ENCODE measurements around the gene REL. TPM values are rescaled to one million over a fixed set of nuclear protein-coding genes. Genes with fewer than 3 reads are reported as not detected.

The REL gene
- polyA plus RNA-seq, 1 of the 3 experiments (the other 2 are of a cell fraction) = 0.59 TPM

DNA sequence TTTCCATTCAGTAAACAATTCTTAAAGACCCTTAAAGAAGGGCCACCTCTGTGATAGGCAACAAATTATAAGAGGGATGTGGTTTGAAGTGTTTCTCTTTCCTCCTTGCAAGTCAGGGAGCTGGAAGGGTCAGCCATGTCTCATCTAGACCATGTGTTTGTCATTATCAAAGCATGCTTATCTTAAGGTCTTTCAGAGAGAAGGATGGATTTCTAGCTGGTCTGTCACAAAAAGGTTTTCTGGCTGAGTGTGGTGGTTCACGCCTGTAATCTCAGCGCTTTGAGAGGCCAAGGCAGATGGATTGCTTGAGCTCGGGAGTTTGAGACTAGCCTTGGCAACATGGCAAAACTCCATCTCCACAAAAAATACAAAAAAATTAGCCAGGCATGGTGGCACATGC lies 77.0 kb downstream of the REL start:
- ChIA-PET POLR2A (no interaction called here), CTCF (interaction anchor here (1.1 kb wide), 1 partner anchor 41 kb away, joined by 4 read pairs; no protein-coding TSS in a partner anchor)
- Histone ChIP-seq H3K9me2 (no peaks in the 10 kb centered on the region), H3K4me2 (no peak overlapping the region), H3K79me2 (ENCODE audit: insufficient read depth) (no peaks in the 10 kb centered on the region), H3K4me3 (ENCODE audit: low read depth in 2 of 2, low read length in 1 of 2) (no peak overlapping the region), H2AFZ (ENCODE audit: low read depth) (0 out of 2 replicates have a peak overlapping the region, but pooled peaks have one; percentile 12), H4K20me1 (ENCODE audit: insufficient read depth) (no peaks in the 10 kb centered on the region), H3K27me3 (ENCODE audit: insufficient read depth) (no peaks in the 10 kb centered on the region), H3K9ac (no peak overlapping the region), H3F3A (replicated peaks; ENCODE audit: insufficient read depth) (no peaks in the 10 kb centered on the region), H3K27ac (ENCODE audit: low read depth in 2 of 2, low read length in 1 of 2) (0 out of 4 replicates have a peak overlapping the region, but pooled peaks of 1 of the 2 experiments have one; percentile 4), H3K36me3 (replicated peaks in 1 of 2; ENCODE audit: control insufficient read depth in 1 of 2, insufficient read depth in 2 of 2, low read length in 1 of 2) (peaks cover 3% of the 10 kb centered on the region in 2 experiments), H3K9me3 (no peaks in the 10 kb centered on the region), H3K4me1 (ENCODE audit: control insufficient read depth in 1 of 2, insufficient read depth in 2 of 2, low read depth in 1 of 2, low read length in 1 of 2) (no peaks in the 10 kb centered on the region)
- no peak for TF ChIP-seq POLR2AphosphoS5 (IDR thresholded peaks at IDR 0.05; ENCODE audit: low read depth, low read length)
- no peak for TF ChIP-seq FOXM1 (IDR thresholded peaks at IDR 0.05; ENCODE audit: low read depth)
- TF ChIP-seq NRF1 (IDR thresholded peaks at IDR 0.05; ENCODE audit: low read depth, low read length) = no peak
- no peak for TF ChIP-seq EZH2phosphoT487 (IDR thresholded peaks at IDR 0.05; ENCODE audit: borderline replicate concordance, low read depth)
- TF ChIP-seq, protein P1, sequence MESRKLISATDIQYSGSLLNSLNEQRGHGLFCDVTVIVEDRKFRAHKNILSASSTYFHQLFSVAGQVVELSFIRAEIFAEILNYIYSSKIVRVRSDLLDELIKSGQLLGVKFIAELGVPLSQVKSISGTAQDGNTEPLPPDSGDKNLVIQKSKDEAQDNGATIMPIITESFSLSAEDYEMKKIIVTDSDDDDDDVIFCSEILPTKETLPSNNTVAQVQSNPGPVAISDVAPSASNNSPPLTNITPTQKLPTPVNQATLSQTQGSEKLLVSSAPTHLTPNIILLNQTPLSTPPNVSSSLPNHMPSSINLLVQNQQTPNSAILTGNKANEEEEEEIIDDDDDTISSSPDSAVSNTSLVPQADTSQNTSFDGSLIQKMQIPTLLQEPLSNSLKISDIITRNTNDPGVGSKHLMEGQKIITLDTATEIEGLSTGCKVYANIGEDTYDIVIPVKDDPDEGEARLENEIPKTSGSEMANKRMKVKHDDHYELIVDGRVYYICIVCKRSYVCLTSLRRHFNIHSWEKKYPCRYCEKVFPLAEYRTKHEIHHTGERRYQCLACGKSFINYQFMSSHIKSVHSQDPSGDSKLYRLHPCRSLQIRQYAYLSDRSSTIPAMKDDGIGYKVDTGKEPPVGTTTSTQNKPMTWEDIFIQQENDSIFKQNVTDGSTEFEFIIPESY (IDR thresholded peaks at IDR 0.05; ENCODE audit: borderline replicate concordance, low read depth) = no peak
- no peak for TF ChIP-seq JUND (IDR thresholded peaks at IDR 0.05)
- TF ChIP-seq, protein P2, sequence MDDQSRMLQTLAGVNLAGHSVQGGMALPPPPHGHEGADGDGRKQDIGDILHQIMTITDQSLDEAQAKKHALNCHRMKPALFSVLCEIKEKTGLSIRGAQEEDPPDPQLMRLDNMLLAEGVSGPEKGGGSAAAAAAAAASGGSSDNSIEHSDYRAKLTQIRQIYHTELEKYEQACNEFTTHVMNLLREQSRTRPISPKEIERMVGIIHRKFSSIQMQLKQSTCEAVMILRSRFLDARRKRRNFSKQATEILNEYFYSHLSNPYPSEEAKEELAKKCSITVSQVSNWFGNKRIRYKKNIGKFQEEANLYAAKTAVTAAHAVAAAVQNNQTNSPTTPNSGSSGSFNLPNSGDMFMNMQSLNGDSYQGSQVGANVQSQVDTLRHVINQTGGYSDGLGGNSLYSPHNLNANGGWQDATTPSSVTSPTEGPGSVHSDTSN (IDR thresholded peaks at IDR 0.05) = no peak
- TF ChIP-seq GATA2 (CRISPR knock-in tag; IDR thresholded peaks at IDR 0.05) = no peak
- no peak for TF ChIP-seq RFX5 (IDR thresholded peaks at IDR 0.05; ENCODE audit: low read length)
- TF ChIP-seq RCOR1 (IDR thresholded peaks at IDR 0.05; ENCODE audit: low read length) = no peak
- no peak for TF ChIP-seq NFIC (IDR thresholded peaks at IDR 0.05; ENCODE audit: borderline replicate concordance)
- no peak for TF ChIP-seq SMC3 (IDR thresholded peaks at IDR 0.05; ENCODE audit: low read depth, low read length)
- TF ChIP-seq, protein P3, sequence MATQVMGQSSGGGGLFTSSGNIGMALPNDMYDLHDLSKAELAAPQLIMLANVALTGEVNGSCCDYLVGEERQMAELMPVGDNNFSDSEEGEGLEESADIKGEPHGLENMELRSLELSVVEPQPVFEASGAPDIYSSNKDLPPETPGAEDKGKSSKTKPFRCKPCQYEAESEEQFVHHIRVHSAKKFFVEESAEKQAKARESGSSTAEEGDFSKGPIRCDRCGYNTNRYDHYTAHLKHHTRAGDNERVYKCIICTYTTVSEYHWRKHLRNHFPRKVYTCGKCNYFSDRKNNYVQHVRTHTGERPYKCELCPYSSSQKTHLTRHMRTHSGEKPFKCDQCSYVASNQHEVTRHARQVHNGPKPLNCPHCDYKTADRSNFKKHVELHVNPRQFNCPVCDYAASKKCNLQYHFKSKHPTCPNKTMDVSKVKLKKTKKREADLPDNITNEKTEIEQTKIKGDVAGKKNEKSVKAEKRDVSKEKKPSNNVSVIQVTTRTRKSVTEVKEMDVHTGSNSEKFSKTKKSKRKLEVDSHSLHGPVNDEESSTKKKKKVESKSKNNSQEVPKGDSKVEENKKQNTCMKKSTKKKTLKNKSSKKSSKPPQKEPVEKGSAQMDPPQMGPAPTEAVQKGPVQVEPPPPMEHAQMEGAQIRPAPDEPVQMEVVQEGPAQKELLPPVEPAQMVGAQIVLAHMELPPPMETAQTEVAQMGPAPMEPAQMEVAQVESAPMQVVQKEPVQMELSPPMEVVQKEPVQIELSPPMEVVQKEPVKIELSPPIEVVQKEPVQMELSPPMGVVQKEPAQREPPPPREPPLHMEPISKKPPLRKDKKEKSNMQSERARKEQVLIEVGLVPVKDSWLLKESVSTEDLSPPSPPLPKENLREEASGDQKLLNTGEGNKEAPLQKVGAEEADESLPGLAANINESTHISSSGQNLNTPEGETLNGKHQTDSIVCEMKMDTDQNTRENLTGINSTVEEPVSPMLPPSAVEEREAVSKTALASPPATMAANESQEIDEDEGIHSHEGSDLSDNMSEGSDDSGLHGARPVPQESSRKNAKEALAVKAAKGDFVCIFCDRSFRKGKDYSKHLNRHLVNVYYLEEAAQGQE (IDR thresholded peaks at IDR 0.05; ENCODE audit: low read depth, low read length) = no peak
- TF ChIP-seq TCF12 (IDR thresholded peaks at IDR 0.05) = no peak
- TF ChIP-seq YY1 (IDR thresholded peaks at IDR 0.05; ENCODE audit: low read depth) = no peak
- no peak for TF ChIP-seq TEAD4 (IDR thresholded peaks at IDR 0.05; ENCODE audit: borderline replicate concordance, insufficient read depth)
- TF ChIP-seq EP300 (IDR thresholded peaks at IDR 0.05; ENCODE audit: borderline replicate concordance in 1 of 2, low read depth in 1 of 2, low read length in 1 of 2) = no peak
- DNase-seq = no peak
- WGBS (ENCODE audit: low lambda C conversion rate) = 92% methylated on average over 3 of the region's 3 CpGs

Data from SK-N-SH (cell line).